Activated T-cell treated with anti-CD3 and anti-CD28 coated beads, Interleukin-2, amount 50 U/mL, for 48 hours (primary cell): Measurements from ENCODE around the gene ATP8B1.
"Not testable (repeated sequence)": the region's sequence is repeated elsewhere in the genome, so short reads cannot be mapped to it uniquely, and the experiment has no call there.

ENCODE experiments used
- DNase-seq, 2 experiments: peaks; one replicate each; pipeline ENCODE4 v3.0.0-alpha.2; 2020

Gene ATP8B1

GRCh38 chr18:57762686-57763085, 40.4 kb downstream of the ATP8B1 start:
- DNase-seq: no peak

GRCh38 chr18:57759650-57760049, 43.5 kb downstream of the ATP8B1 start:
- DNase-seq: no peak

GRCh38 chr18:57755473-57756067, 47.5 kb downstream of the ATP8B1 start:
- no peak for DNase-seq

- DNase-seq: no peak
Observed at GRCh38 chr18:57754577-57755338, 48.4 kb downstream of the ATP8B1 start.

- DNase-seq: no peak
Observed at GRCh38 chr18:57753063-57753462, 50.1 kb downstream of the ATP8B1 start.

- DNase-seq: no peak
Observed at GRCh38 chr18:57749604-57749970, 53.5 kb downstream of the ATP8B1 start.

GRCh38 chr18:57748770-57749603, 54.1 kb downstream of the ATP8B1 start:
- DNase-seq: no peak

GRCh38 chr18:57747809-57748680, 55.1 kb downstream of the ATP8B1 start:
- no peak for DNase-seq

- DNase-seq: no peak
Observed at GRCh38 chr18:57744211-57744694, 58.9 kb downstream of the ATP8B1 start.

GRCh38 chr18:57743008-57743407, 60.1 kb downstream of the ATP8B1 start:
- no peak for DNase-seq

- no peak for DNase-seq
Observed at GRCh38 chr18:57741273-57741672, 61.8 kb downstream of the ATP8B1 start.

- no peak for DNase-seq
Observed at GRCh38 chr18:57738078-57738477, 65.0 kb downstream of the ATP8B1 start.

GRCh38 chr18:57737400-57738060, 65.6 kb downstream of the ATP8B1 start:
- DNase-seq: no peak

- DNase-seq: not testable (repeated sequence)
Observed at GRCh38 chr18:57735042-57735441, 68.1 kb downstream of the ATP8B1 start.

GRCh38 chr18:57733861-57734260, 69.3 kb downstream of the ATP8B1 start:
- no peak for DNase-seq

GRCh38 chr18:57730146-57730545, 73.0 kb downstream of the ATP8B1 start:
- DNase-seq: no peak

- DNase-seq: no peak
Observed at GRCh38 chr18:57728941-57729511, 74.1 kb downstream of the ATP8B1 start.

- DNase-seq: no peak
Observed at GRCh38 chr18:57727952-57728807, 74.9 kb downstream of the ATP8B1 start.

- not testable (repeated sequence) for DNase-seq
Observed at GRCh38 chr18:57719211-57719935, 83.7 kb downstream of the ATP8B1 start.

- no peak for DNase-seq
Observed at GRCh38 chr18:57716549-57716948, 86.6 kb downstream of the ATP8B1 start.
